Peyer's patch (tissue), 4 donors: ENCODE data around the gene ARHGAP26. TPM values are rescaled to one million over a fixed set of nuclear protein-coding genes. Genes with fewer than 3 reads are reported as not detected.

Experiments used
- DNase-seq, 3 donors: peaks; one replicate each; pipeline ENCODE4 v3.0.0-alpha.2; 2017 to 2019
- H3K27ac ChIP-seq, 4 donors: fragments of 200-600 bp; sonication (generic); one replicate each; pipeline ENCODE4 v1.5.1; 2016 to 2019
- H3K27me3 ChIP-seq, 2 donors: fragments of 200-600 bp; sonication (generic); one replicate each; pipeline ENCODE4 v1.5.1; 2019
- H3K36me3 ChIP-seq, 3 donors: fragments of 200-600 bp; sonication (generic); one replicate each; pipeline ENCODE4 v1.5.1; 2016 to 2019
- H3K4me1 ChIP-seq, 4 donors: fragments of 200-600 bp; sonication (generic); one replicate each; pipeline ENCODE4 v1.5.1; 2016 to 2019
- H3K4me3 ChIP-seq, 4 donors: fragments of 200-600 bp; sonication (generic); 1 replicate in 3 of 4; 2 replicates in 1 of 4; pipeline ENCODE4 v1.5.1; 2016 to 2019; ENCODE audit warnings: mild to moderate bottlenecking in 1 of 4
- H3K9me3 ChIP-seq, 4 donors: fragments of 200-600 bp; sonication (generic); one replicate each; pipeline ENCODE4 v1.5.1; 2016 to 2019; ENCODE audit warnings: mild to moderate bottlenecking in 1 of 4
- POLR2A ChIP-seq, 2 donors: fragments of 450-650 bp; IDR thresholded peaks; one replicate each; pipeline ENCODE4 v1.5.1; 2017; ENCODE audit warnings: antibody characterized with exemption in 2 of 2, mild to moderate bottlenecking in 2 of 2, moderate library complexity in 2 of 2
- total RNA-seq, 4 donors: library from RNA; depleted of rRNA; stranded (reverse); fragments of >200 nt; gene quantifications; one replicate each; pipeline ENCODE4 v1.1.0, GENCODE V29; 2016
- TF ChIP-seq, protein P1 (sequence below), 6 experiments: fragments of 450-650 bp in 4 of 6; fragments of 200-600 bp in 2 of 6; sonication (generic) in 1 of 6; IDR thresholded peaks; one replicate each; pipeline ENCODE4 v1.5.1; 2017 to 2019; ENCODE audit warnings: antibody characterized with exemption in 6 of 6, mild to moderate bottlenecking in 3 of 6, moderate library complexity in 1 of 6

The ARHGAP26 gene
- total RNA-seq, 4 donors from 2014 or later = 60.1 to 180 (median 126) TPM

- Histone ChIP-seq H3K27ac (no peak overlapping the region), H3K36me3 (no peaks in the 10 kb centered on the region), H3K9me3 (no peaks in the 10 kb centered on the region), H3K4me1 (no peaks in the 10 kb centered on the region), H3K27me3 (no peaks in the 10 kb centered on the region), H3K4me3 (no peak overlapping the region)
- no peak for DNase-seq
- TF ChIP-seq, protein P1, sequence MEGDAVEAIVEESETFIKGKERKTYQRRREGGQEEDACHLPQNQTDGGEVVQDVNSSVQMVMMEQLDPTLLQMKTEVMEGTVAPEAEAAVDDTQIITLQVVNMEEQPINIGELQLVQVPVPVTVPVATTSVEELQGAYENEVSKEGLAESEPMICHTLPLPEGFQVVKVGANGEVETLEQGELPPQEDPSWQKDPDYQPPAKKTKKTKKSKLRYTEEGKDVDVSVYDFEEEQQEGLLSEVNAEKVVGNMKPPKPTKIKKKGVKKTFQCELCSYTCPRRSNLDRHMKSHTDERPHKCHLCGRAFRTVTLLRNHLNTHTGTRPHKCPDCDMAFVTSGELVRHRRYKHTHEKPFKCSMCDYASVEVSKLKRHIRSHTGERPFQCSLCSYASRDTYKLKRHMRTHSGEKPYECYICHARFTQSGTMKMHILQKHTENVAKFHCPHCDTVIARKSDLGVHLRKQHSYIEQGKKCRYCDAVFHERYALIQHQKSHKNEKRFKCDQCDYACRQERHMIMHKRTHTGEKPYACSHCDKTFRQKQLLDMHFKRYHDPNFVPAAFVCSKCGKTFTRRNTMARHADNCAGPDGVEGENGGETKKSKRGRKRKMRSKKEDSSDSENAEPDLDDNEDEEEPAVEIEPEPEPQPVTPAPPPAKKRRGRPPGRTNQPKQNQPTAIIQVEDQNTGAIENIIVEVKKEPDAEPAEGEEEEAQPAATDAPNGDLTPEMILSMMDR (IDR thresholded peaks at IDR 0.05) = no peak
- no peak for TF ChIP-seq POLR2A (IDR thresholded peaks at IDR 0.05)
Observed at GRCh38 chr5:143236682-143237081, 466.5 kb downstream of the ARHGAP26 start.

- H3K9me3 ChIP-seq = no peaks in the 10 kb centered on the region
- no peaks in the 10 kb centered on the region for H3K36me3 ChIP-seq
- no peaks in the 10 kb centered on the region for H3K27me3 ChIP-seq
- no peak for DNase-seq
- no peaks in the 10 kb centered on the region for H3K4me1 ChIP-seq
- no peak overlapping the region for H3K27ac ChIP-seq
- TF ChIP-seq, protein P1 (IDR thresholded peaks at IDR 0.05) = no peak
- TF ChIP-seq POLR2A (IDR thresholded peaks at IDR 0.05) = no peak
- H3K4me3 ChIP-seq = no peak overlapping the region
Observed at GRCh38 chr5:143237664-143238063, 467.5 kb downstream of the ARHGAP26 start.

GRCh38 chr5:143238620-143239019 is 468.4 kb downstream of the ARHGAP26 start:
- DNase-seq = no peak
- H3K4me3 ChIP-seq = no peak overlapping the region

DNA sequence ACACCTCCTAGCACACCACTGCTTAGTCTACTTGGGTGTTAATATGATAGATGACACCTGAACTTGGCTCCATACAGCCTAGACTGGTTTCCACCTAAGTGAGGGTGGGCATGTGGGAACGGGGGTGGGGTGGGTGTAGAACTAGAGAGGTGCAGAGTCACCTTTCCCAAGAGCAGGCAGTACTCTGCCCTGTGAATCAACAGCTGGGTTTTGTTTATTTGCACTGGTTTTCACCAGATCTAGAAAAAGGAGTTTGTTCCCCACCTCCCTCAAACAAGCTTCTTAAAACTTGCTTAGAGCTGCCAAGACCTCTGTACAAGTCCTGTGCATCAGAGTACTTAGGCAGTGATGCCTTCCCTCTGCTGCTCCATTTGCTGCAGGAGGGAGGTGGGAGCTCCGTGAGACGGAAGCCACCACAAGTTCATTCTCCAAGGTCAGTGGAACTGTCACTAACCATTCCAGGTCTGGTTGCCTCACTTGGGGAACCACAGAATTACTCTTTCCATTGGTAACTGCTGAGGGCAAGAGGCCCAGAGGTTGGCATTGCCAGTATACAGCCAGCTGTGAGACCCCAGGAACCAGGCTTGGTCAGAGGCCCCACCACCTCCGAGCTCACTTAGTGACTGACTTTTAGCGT is 469.8 kb downstream of the ARHGAP26 start:
- Histone ChIP-seq H3K9me3 (no peaks in the 10 kb centered on the region), H3K36me3 (no peaks in the 10 kb centered on the region), H3K4me3 (no peak overlapping the region), H3K4me1 (no peaks in the 10 kb centered on the region), H3K27me3 (no peaks in the 10 kb centered on the region), H3K27ac (no peak overlapping the region)
- TF ChIP-seq POLR2A (IDR thresholded peaks at IDR 0.05) = no peak
- TF ChIP-seq, protein P1 (IDR thresholded peaks at IDR 0.05) = no peak
- no peak for DNase-seq

More at GRCh38 chr5:143238620-143239019, 468.4 kb downstream of the ARHGAP26 start:
- no peaks in the 10 kb centered on the region for H3K4me1 ChIP-seq
- no peaks in the 10 kb centered on the region for H3K27me3 ChIP-seq
- TF ChIP-seq POLR2A (IDR thresholded peaks at IDR 0.05) = no peak
- TF ChIP-seq, protein P1 (IDR thresholded peaks at IDR 0.05) = no peak
- no peaks in the 10 kb centered on the region for H3K36me3 ChIP-seq
- H3K27ac ChIP-seq = no peak overlapping the region
- H3K9me3 ChIP-seq = no peaks in the 10 kb centered on the region

- Histone ChIP-seq H3K36me3 (no peaks in the 10 kb centered on the region), H3K27ac (no peak overlapping the region), H3K27me3 (no peaks in the 10 kb centered on the region), H3K4me3 (no peak overlapping the region), H3K4me1 (no peaks in the 10 kb centered on the region), H3K9me3 (no peaks in the 10 kb centered on the region)
- TF ChIP-seq POLR2A (IDR thresholded peaks at IDR 0.05) = no peak
- TF ChIP-seq, protein P1 (IDR thresholded peaks at IDR 0.05) = no peak
- no peak for DNase-seq
Observed at GRCh38 chr5:143241892-143242291, 471.7 kb downstream of the ARHGAP26 start.
